K562 (cell line): Measurements from ENCODE around the gene ERI2. TPM values are rescaled to one million over a fixed set of nuclear protein-coding genes. Genes with fewer than 3 reads are reported as not detected.

Source experiments
- ATAC-seq: fragments of 200-7000 bp; cut with Tn5 transposase; 3 replicates; pipeline ENCODE4 v1.9.1; 2020; ENCODE audit warnings: moderate library complexity
- BruUV-seq: library from RNA; stranded (reverse); fragments of 400-500 nt; replicated peaks from 2 replicates; lab custom pipeline; 2021; lab: Mats Ljungman, UMichigan
- CTCF ChIA-PET: fragments of 300-600 bp; formaldehyde crosslinking; extraction: SDS; loops from one replicate; lab custom pipeline; 2021; ENCODE audit warnings: low intra/inter-chr PET ratio; lab: Yijun Ruan, JAX
- POLR2A ChIA-PET: fragments of 300-600, 350-650 bp; sonication (Branson Sonifier 250); formaldehyde crosslinking; extraction: SDS; loops from one replicate; lab custom pipeline; 2021; ENCODE audit warnings: antibody characterized with exemption, inconsistent platforms; lab: Yijun Ruan, JAX
- DNase-seq, 4 experiments: peaks; one replicate each; pipeline versions ENCODE4 v3.0.0 to v3.0.0-alpha.2; 2011 to 2018; ENCODE audit warnings: low spot score in 3 of 4, mixed read lengths in 3 of 4; ENCODE audit errors: extremely low read depth in 1 of 4
- FAIRE-seq: peaks from 2 replicates; lab custom pipeline; 2011; peaks lifted over from hg19 to GRCh38; lab: Jason Lieb, UNC
- H2AFZ ChIP-seq: 2 replicates; pipeline ENCODE4 v1.6.0; 2011; ENCODE audit warnings: low read depth, low read length, control low read depth, inconsistent platforms
- H3K27ac ChIP-seq: fragments of 200-600 bp; 3 replicates; pipeline ENCODE4 v1.8.0; 2011; ENCODE audit warnings: low read depth, mild to moderate bottlenecking, control low read depth, inconsistent platforms, low read length, moderate library complexity, mixed read lengths; ENCODE audit errors: extremely low read depth
- H3K27me3 ChIP-seq, 2 experiments: fragments of 300-600 bp in 1 of 2; 2 replicates in 1 of 2; 3 replicates in 1 of 2; pipeline versions ENCODE4 v1.6.0 to v1.8.0; 2011; ENCODE audit warnings: inconsistent platforms in 2 of 2, low read length in 2 of 2, mild to moderate bottlenecking in 1 of 2, mixed read lengths in 1 of 2, moderate library complexity in 1 of 2; ENCODE audit not compliant: control insufficient read depth in 2 of 2, insufficient read depth in 2 of 2
- H3K36me3 ChIP-seq: fragments of 300-600 bp; 3 replicates; pipeline ENCODE4 v1.8.0; 2011; ENCODE audit warnings: mild to moderate bottlenecking, low read length, inconsistent platforms; ENCODE audit not compliant: control insufficient read depth, insufficient read depth
- H3K4me1 ChIP-seq, 2 experiments: fragments of 200-600 bp in 1 of 2; replicated peaks in 1 of 2; 2 replicates in 1 of 2; 3 replicates in 1 of 2; pipeline versions ENCODE4 v1.5.1 to v1.8.0; 2011; ENCODE audit warnings: inconsistent platforms in 2 of 2, low read length in 2 of 2, mild to moderate bottlenecking in 1 of 2, mixed read lengths in 1 of 2, moderate library complexity in 1 of 2; ENCODE audit not compliant: control insufficient read depth in 2 of 2, insufficient read depth in 2 of 2
- H3K4me2 ChIP-seq: 2 replicates; pipeline ENCODE4 v1.6.1; 2011; ENCODE audit warnings: low read length, control low read depth, inconsistent platforms, mixed read lengths; ENCODE audit not compliant: insufficient read depth
- H3K4me3 ChIP-seq: fragments of 200-600 bp; sonication (generic), shearing (Covaris generic); 2 replicates; pipeline ENCODE4 v1.5.1; 2016; ENCODE audit warnings: control low read depth, inconsistent platforms
- H3K79me2 ChIP-seq: fragments of 200-600 bp; 3 replicates; pipeline ENCODE4 v1.8.0; 2011; ENCODE audit warnings: low read length, inconsistent platforms; ENCODE audit not compliant: control insufficient read depth, insufficient read depth
- H3K9ac ChIP-seq, 2 experiments: 2 replicates each; pipeline versions ENCODE4 v1.6.0 to v1.6.1; 2011; ENCODE audit warnings: low read depth in 2 of 2, low read length in 2 of 2, control low read depth in 1 of 2, inconsistent platforms in 1 of 2, mild to moderate bottlenecking in 1 of 2, mixed read lengths in 1 of 2; ENCODE audit not compliant: insufficient read depth in 1 of 2
- H3K9me1 ChIP-seq: one replicate; pipeline ENCODE4 v1.6.0; 2011; ENCODE audit warnings: inconsistent platforms, mild to moderate bottlenecking, low read length, moderate library complexity; ENCODE audit not compliant: control insufficient read depth, insufficient read depth
- H3K9me3 ChIP-seq: replicated peaks from 2 replicates; pipeline ENCODE4 v1.5.1; 2011; ENCODE audit warnings: low read depth, low read length, inconsistent platforms; ENCODE audit not compliant: control insufficient read depth, insufficient read depth
- H4K20me1 ChIP-seq: replicated peaks from 2 replicates; pipeline ENCODE4 v1.6.1; 2011; ENCODE audit warnings: low read length, inconsistent platforms, mixed read lengths; ENCODE audit not compliant: control insufficient read depth, insufficient read depth
- CLOCK ChIP-seq: fragments of 250-450 bp; sonication (Bioruptor Pico); IDR thresholded peaks from 2 replicates; pipeline ENCODE4 v1.4.0; 2020; ENCODE audit warnings: mild to moderate bottlenecking, moderate library complexity, borderline replicate concordance
- GTF2A2 ChIP-seq: IDR thresholded peaks from 2 replicates; pipeline ENCODE4 v1.6.1; 2016; ENCODE audit warnings: mild to moderate bottlenecking, missing genetic modification characterization, missing compliant biosample characterization
- LCOR ChIP-seq: sonication (generic); formaldehyde crosslinking; IDR thresholded peaks from 2 replicates; pipeline ENCODE4 v1.8.0; 2022; ENCODE audit warnings: mild to moderate bottlenecking, missing genetic modification reagents
- MCM7 ChIP-seq, 2 experiments: fragments of 450-650 bp; IDR thresholded peaks; 2 replicates each; pipeline ENCODE4 v1.6.1; 2016 to 2018
- ZBTB8A ChIP-seq: fragments of 450-650 bp; IDR thresholded peaks from 2 replicates; pipeline ENCODE4 v1.6.1; 2018; ENCODE audit warnings: mild to moderate bottlenecking, moderate library complexity; ENCODE audit not compliant: partially characterized antibody
- ZNF133 ChIP-seq: fragments of 250-450 bp; sonication (Bioruptor Pico); IDR thresholded peaks from 2 replicates; pipeline ENCODE4 v1.4.0; 2020; ENCODE audit warnings: mild to moderate bottlenecking
- ZNF408 ChIP-seq: fragments of 250-450 bp; sonication (Bioruptor Pico); IDR thresholded peaks from 2 replicates; pipeline ENCODE4 v1.4.0; 2020; ENCODE audit warnings: low read depth, mild to moderate bottlenecking, moderate library complexity
- WGBS: fragments of 100-300 bp; shearing (Covaris generic); methylation state at CpG from one replicate; pipeline ENCODE4 v1.1.6; 2016; ENCODE audit warnings: low coverage, mixed read lengths; ENCODE audit not compliant: insufficient coverage; ENCODE audit errors: missing lambda C conversion rate; 5-methylcytosine and 5-hydroxymethylcytosine counted together
- in situ Hi-C: fragments of 300-500 bp; cut with MboI; formaldehyde crosslinking; loops from 4 replicates; pipeline ENCODE4 v1.15.0; 2018; ENCODE audit warnings: inconsistent platforms, mixed read lengths
- intact Hi-C: fragments of 100-400 bp; cut with micrococcal nuclease; formaldehyde crosslinking; loops from 2 replicates; pipeline ENCODE4 v1.14.2; 2022
- polyA plus RNA-seq, 8 experiments: library from polyadenylated mRNA; depleted of rRNA in 4 of 8; stranded (reverse) in 5 of 8; unstranded in 3 of 8; fragments of >200 nt; fragmentation: Nextera tagmentation in 2 of 8; fragmentation: Illumina TruSeq in 1 of 8; extraction: Ambion mirVana in 2 of 8; extraction: Trizol in 1 of 8; gene quantifications; 2 replicates each; pipeline versions ENCODE4 v1.2.1 to v1.2.3, GENCODE V29; 2011 to 2014; ENCODE audit warnings: inconsistent platforms in 1 of 8, missing spikeins in 1 of 8
- total RNA-seq, 7 experiments: library from RNA; depleted of rRNA in 6 of 7; stranded (reverse); fragments of >200 nt in 6 of 7; fragmentation: Illumina TruSeq in 2 of 7; extraction: Trizol in 2 of 7; gene quantifications; 2 replicates each; pipeline versions ENCODE4 v1.2.1 to v1.2.3, GENCODE V29; 2011 to 2021; ENCODE audit warnings: low replicate concordance in 1 of 7

Gene ERI2
- total and polyA plus RNA-seq, 9 of the 15 experiments (the other 6 are each of a cell fraction or from before 2014, with no cell fraction given): 23.3 to 57.0 (median 48.1) TPM

GRCh38 chr16:20839504-20839903 lies 33.2 kb upstream of the ERI2 start:
- BruUV-seq: no TSS peak
- ChIA-PET POLR2A (no interaction called here), CTCF (no interaction called here)
- in situ Hi-C loops (no loop called here), intact Hi-C loops (no loop called here)
- no peaks in the 10 kb centered on the region for H3K27me3 ChIP-seq
- no peaks in the 10 kb centered on the region for H4K20me1 ChIP-seq
- H3K79me2 ChIP-seq: no peaks in the 10 kb centered on the region
- H3K4me1 ChIP-seq: no peaks in the 10 kb centered on the region
- peaks cover 74% of the 10 kb centered on the region for H3K36me3 ChIP-seq
- no peaks in the 10 kb centered on the region for H3K9me1 ChIP-seq
- no peak overlapping the region for H3K27ac ChIP-seq
- H3K9me3 ChIP-seq: no peaks in the 10 kb centered on the region
- 88% methylated on average over 2 of the region's 2 CpGs for WGBS
- TF ChIP-seq ZBTB8A: no peak
- no peak for TF ChIP-seq MCM7 (IDR thresholded peaks at IDR 0.05)
- TF ChIP-seq LCOR (CRISPR knock-in tag): no peak
- no peak for TF ChIP-seq ZNF133 (CRISPR knock-in tag)
- TF ChIP-seq CLOCK (CRISPR knock-in tag): no peak
- TF ChIP-seq ZNF408 (CRISPR knock-in tag): no peak
- no peak for TF ChIP-seq GTF2A2 (tag)
- no peak overlapping the region for H3K4me2 ChIP-seq
- H2AFZ ChIP-seq: no peak overlapping the region
- ATAC-seq (no peak), DNase-seq (no peak), FAIRE-seq (no peak)
- no peak overlapping the region for H3K4me3 ChIP-seq
- no peak overlapping the region for H3K9ac ChIP-seq
